NCI-H2107 treated with DMSO at 0.1 percent for 48 hours (cell line): ENCODE data around the gene KIAA1210.

Experiments
- DNase-seq: peaks from one replicate; lab custom pipeline; 2025; ENCODE audit not compliant: unreplicated experiment; lab: John Stamatoyannopoulos, UW

KIAA1210 gene

GRCh38 chrX:119127650-119128049 is at the start of gene KIAA1210:
Gene KIAA1210, minus strand, starts transcription at chrX:119127812. Its CDS starts 4,170 bp downstream, at chrX:119123642.
- DNase-seq: no peak

- DNase-seq: no peak
These were observed 49.7 kb upstream of the KIAA1210 start for GRCh38 chrX:119177278-119177677.

DNA sequence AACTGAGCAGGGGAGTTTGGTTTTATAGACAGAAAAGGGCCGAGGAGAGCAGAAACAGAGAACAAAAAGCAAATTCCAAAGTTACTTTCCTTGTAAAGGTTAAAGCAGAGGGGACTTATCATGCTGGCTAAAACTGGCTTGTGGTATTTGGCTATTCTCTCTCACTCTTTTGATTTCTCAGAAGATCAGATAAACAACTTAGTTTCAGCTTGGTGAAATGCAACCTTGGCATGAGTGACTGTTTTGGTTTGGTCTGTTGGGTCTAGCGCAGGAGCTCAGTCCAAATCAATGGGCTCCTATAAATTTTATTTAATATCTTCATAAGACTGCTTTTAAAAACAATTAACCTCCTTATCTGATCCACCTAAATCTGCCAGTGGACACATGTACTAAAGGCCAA is 47.3 kb upstream of the KIAA1210 start:
- DNase-seq: no peak

- no peak for DNase-seq
These were observed 40.5 kb upstream of the KIAA1210 start for GRCh38 chrX:119168104-119168503.

DNA sequence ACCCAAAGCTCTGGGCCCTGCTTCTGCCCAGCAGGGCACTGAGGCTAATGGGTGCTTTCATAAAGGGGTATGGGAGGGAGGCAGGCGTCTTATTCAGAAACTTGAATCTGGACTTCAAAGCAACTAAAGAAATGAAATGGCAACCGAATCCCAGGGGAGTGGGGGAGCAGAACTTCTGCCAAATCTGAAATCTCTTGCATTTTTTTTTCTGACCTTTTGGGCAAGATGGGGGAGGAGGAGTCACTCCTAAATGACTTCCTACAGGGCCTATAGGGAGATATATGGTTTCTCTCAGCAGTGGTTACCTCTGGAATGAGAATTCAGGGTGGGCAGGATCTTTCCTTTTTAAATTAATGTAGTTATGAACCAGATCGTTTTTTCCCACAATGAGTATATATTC is 30.6 kb upstream of the KIAA1210 start:
- no peak for DNase-seq

- DNase-seq: no peak
These were observed 28.6 kb upstream of the KIAA1210 start for GRCh38 chrX:119156241-119156640.

GRCh38 chrX:119155416-119156035 is 27.9 kb upstream of the KIAA1210 start:
- DNase-seq: no peak

GRCh38 chrX:119151051-119151380 is 23.4 kb upstream of the KIAA1210 start:
- DNase-seq: no peak

DNA sequence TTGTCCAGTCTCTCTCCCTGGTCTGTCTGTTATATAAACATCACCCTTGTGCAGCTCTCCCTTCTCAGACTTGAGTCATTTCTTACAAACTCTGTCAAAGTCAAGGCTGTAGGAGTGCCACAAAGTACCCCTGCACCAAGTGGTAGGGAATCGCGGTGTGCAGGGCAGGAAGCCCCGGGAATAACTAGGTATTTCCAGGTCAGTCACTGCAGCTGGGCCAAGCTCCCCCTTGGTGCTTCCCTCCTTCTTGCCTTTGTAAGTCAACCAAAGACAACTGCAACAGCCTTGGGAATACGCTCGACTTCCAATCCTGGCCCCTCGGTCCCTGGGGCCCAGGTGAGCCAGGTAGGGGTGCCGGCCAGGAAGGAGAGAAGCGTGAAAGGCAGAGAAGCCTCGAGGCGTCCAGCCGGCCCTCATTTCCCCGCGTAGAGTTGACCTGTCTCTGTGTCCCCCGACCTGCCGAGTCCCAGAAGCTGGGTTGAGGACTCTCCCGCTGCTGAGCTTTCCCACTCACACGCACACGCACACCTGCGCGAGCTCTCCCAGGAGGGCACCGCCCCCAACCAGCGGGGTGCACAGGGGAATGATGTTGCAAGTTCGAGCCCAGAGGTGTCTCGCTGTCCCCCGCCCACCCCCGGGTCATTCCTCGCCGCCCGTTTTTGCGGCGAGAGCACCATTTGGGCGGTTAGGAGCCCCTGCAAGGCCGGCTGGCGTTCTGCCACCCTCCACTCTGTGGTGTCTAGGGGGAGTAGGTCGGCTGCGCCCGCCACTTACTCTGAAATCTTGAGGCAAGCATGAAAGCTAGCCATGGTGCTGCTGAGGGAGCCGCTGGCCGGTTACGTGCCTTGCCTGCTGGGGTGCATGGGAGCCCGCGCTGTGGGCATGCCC is 22.8 kb upstream of the KIAA1210 start:
- no peak for DNase-seq

DNA sequence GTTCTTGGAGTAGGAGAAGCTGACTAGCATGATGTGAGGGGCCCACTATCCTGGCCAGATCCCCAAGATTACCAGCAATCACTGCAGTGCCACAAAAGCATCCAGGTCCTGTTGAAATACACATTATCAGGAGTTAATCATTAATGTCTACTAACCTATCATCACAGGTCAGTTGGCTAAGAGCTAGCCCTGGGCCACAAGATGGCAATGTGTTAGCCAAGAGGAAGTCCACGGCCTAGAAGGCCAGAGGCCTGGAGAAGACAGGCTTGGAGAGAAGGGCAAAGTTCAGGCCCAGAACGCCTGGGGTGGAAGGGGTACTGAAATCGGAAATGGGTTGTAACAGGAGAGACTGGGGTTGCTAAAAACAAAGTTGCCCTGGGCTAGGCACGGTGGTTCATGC is 19.9 kb upstream of the KIAA1210 start:
- no peak for DNase-seq

DNA sequence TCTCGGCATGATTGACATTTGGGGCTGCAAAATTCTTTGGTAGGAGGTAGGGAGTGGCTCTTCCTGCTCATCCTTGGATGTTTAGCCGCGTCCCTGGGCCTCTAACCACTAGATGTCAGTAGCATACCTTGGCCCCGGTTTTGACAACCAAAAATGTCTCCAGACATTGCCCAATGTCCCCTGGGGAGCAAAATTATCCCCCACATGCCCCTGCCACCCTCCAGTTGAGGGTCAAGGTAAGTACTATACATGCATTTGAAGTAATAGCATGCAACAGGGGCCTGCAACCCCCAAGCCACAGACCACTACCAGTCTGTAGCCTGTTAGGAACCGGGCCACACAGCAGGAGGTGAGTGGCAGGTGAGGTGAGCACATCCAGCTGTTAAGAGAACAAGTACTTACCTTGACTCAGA is 17.6 kb upstream of the KIAA1210 start:
- no peak for DNase-seq

DNA sequence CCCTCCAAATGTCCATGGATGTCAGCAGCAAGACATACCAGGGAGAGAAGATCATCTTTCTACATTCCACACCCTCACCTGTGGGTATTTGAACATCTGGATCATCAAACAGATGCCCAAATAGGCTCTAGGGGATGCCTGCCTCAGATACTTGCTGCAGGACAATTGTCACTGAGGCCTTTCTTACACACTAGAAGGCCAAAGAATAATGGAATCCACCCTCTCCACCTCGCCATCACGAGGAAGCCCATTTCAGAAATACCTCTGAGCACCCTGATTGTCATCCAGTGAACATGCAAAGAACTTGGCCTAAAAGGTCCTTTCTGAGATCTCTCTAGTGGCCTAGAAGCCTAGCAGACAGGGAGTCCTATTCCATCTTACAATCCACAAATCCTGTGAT is 6.9 kb upstream of the KIAA1210 start:
- no peak for DNase-seq

DNA sequence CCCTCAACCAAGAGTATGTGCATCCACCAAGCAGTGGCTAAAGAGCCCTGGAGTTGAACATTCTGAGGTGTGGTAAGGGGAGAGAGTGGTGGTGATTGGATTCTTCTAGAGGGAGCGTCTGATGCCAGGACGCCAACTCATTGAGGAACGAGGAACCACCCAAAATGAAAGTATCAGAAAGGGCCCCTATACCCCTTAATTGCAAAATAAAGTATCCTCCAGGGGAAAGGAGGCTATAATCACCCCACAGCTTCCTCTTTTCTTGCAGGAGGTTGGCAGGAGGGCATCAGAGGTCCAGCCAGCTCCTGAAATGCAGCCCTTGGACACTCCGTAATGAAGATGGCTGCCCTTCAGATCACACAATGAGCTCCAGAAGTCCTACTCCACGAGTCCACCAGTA is 5.3 kb upstream of the KIAA1210 start:
- DNase-seq: no peak

GRCh38 chrX:119132316-119132715 is 4.7 kb upstream of the KIAA1210 start:
- no peak for DNase-seq

DNA sequence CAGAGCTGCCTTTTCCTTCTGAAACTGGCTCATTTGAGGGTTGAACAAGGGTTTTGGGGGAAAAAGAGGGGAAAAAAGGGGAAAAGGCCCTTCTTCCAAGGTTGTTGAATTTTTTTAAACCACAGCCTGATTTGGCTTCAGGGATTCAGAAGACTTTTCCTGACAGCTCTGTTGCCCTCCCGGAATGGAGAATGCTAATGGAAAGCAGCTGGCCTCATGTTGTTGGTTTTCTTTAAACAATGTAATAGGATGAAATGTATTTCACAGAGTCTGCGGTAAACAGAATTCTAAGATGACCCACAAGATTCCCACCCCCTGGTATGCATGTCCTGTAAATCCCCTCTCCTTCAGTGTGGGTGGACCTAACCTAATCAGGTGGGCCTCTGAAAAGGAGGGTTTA is 3.3 kb upstream of the KIAA1210 start:
- DNase-seq: no peak

DNA sequence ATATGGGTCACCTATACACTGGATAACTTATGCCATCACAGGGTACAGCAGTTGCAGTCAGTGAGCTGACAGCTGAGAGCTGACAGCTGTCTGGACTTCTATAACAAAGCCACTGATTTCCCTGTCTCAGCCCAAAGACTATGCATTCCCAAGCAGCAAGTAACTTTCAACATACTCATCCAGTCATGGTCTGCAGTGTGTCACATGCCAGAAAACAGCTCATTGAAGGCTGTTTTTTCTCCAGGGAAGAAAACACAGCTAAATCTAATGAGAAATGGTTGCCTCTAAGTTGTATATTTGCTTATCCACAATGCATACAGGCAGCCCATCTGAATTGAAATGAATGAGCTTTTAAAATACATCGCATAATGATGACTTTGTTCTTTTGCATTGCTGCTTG is 6.3 kb downstream of the KIAA1210 start:
- DNase-seq: no peak

DNA sequence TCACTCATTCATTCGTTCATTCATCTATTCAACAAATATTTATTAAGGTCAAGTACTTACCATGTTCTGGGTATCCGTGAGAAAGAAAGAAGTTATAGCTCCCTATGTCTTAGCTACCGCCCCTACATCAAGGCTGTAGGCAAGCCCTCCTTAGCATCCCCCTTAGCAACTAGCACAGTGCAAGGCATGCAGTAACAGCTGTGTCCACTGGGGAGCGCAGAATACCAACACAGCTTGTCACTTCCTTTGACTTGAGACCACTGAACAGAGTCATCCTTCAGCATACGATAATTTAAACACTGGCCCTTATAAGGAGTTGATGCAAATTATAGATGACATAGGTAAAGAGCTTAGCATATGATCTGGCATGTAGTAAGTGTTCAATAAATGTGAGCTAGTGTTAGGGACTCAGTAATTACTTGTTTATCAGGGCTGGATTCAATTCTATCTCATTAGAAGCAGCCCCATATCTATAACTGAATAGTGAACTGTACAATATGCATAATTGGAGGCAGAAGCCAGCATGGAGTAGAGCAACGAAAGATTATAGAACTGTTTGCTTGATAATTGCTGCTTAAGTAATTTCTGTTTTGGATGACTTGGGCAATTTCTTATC is 8.7 kb downstream of the KIAA1210 start:
- peak; percentile 9 for DNase-seq

DNA sequence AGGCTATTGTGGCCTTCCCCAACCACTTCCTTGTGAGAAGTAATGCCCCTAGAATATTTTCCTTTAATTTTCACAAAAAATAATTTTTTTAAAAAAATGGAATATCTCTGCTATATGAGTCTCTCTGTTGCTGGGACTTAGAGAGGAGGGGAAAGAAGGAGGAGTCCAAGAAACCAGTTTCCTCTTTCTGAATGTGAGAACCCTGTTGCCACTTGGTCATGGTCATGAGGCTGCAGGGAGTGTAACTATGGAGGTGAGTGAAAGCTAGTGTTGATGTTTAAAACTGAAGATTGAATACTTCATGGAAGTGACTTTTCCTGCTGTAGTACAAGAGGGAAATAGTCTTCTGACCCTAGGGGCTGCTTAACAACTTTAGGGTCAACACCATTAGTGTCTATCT is 20.4 kb downstream of the KIAA1210 start:
- no peak for DNase-seq

- DNase-seq: no peak
These were observed 21.8 kb downstream of the KIAA1210 start for GRCh38 chrX:119105826-119106225.

GRCh38 chrX:119101168-119101567 is 26.4 kb downstream of the KIAA1210 start:
- no peak for DNase-seq

- no peak for DNase-seq
These were observed 31.7 kb downstream of the KIAA1210 start for GRCh38 chrX:119095936-119096335.

- DNase-seq: no peak
These were observed 32.8 kb downstream of the KIAA1210 start for GRCh38 chrX:119094819-119095218.
